ENCODE data around the gene LRRC55. TPM values are rescaled to one million over a fixed set of nuclear protein-coding genes. Genes with fewer than 3 reads are reported as not detected.

LRRC55 gene
- total and polyA plus RNA-seq, 3 donors from 2014 or later = 0.08 to 0.76 (median 0.19) TPM

DNA sequence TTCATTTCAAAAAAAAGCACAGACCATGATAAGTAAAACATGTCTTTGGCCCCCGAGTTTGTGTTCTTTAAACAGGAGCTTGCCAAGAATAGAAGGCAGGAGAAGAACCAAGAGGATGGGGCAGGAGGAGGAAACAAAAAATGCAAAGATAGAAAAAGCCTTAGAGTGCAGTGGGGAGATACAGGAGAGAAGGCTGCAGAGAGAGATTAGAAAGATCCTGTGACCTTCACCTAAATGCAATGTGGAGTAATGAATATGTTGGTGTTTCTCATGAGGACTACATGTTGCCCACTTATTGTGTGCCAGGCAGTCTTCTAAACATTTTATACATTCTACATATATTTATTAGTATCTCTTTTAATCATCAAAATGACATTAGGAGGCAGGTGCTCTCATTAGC lies 57.6 kb downstream of the LRRC55 start:
- Histone ChIP-seq H3K27me3 (no peaks in the 10 kb centered on the region), H3K4me3 (no peak overlapping the region), H3K4me1 (no peaks in the 10 kb centered on the region), H3K27ac (no peak overlapping the region), H3K9me3 (no peaks in the 10 kb centered on the region), H3K36me3 (ENCODE audit: low read depth, missing control alignments) (no peaks in the 10 kb centered on the region)
- TF ChIP-seq, protein P1, sequence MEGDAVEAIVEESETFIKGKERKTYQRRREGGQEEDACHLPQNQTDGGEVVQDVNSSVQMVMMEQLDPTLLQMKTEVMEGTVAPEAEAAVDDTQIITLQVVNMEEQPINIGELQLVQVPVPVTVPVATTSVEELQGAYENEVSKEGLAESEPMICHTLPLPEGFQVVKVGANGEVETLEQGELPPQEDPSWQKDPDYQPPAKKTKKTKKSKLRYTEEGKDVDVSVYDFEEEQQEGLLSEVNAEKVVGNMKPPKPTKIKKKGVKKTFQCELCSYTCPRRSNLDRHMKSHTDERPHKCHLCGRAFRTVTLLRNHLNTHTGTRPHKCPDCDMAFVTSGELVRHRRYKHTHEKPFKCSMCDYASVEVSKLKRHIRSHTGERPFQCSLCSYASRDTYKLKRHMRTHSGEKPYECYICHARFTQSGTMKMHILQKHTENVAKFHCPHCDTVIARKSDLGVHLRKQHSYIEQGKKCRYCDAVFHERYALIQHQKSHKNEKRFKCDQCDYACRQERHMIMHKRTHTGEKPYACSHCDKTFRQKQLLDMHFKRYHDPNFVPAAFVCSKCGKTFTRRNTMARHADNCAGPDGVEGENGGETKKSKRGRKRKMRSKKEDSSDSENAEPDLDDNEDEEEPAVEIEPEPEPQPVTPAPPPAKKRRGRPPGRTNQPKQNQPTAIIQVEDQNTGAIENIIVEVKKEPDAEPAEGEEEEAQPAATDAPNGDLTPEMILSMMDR (IDR thresholded peaks at IDR 0.05) = no peak
- no peak for TF ChIP-seq POLR2A (IDR thresholded peaks at IDR 0.05)
- intact Hi-C loops (cut with DNase I; ENCODE audit: low total_unique reads) = no loop called here
- DNase-seq = no peak
- WGBS, 2 donors = 54 to 71% methylated on average over 1 of the region's 1 CpG

DNA sequence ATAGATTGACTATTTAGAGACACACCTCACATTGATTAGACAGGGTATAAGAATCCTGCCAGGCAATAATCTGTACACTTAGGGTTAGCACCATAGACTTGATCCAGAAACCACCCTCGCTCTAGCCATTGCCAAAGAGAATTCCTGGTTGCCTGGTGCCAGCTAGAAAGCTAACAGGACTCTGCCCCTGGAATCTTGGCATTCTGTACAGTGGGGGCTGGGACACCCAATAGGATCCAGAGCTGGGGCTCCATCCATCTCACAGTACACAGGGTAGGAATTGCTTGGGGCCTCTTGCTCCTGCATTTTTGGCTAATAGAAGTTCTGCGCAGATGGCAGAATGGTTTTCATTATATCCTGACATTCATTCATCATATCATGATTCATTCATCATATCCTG lies 58.3 kb downstream of the LRRC55 start:
- no peaks in the 10 kb centered on the region for H3K9me3 ChIP-seq
- no peak overlapping the region for H3K4me3 ChIP-seq
- WGBS, 2 donors = 87 to 97% methylated on average over 2 of the region's 2 CpGs
- TF ChIP-seq, protein P1 (IDR thresholded peaks at IDR 0.05) = no peak
- no peak for TF ChIP-seq POLR2A (IDR thresholded peaks at IDR 0.05)
- DNase-seq = no peak
- no peaks in the 10 kb centered on the region for H3K4me1 ChIP-seq
- intact Hi-C loops (cut with DNase I; ENCODE audit: low total_unique reads) = no loop called here
- H3K36me3 ChIP-seq (ENCODE audit: low read depth, missing control alignments) = no peaks in the 10 kb centered on the region
- no peak overlapping the region for H3K27ac ChIP-seq
- no peaks in the 10 kb centered on the region for H3K27me3 ChIP-seq

DNA sequence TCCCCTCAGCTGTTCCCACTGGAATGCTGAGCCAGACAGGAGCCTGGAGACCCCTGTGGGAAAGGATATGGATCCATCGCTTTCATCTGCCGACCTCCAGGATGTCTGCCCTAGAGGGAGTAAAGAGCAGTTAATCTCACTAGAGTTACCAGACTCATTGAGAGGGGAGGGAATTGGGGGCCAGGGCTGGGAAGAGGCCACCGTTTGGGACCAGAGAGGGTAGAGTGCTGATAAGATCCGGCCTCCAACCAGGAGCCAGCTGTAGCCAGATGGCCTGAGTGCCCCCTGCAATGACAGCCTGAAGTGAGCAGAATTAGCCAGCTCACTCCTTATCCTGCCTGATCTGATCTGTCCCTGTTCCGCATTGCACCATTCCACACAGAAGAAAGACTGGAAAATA lies 59.0 kb downstream of the LRRC55 start:
- WGBS, 2 donors = 63 to 65% methylated on average over 5 of the region's 5 CpGs
- no peak for DNase-seq
- Histone ChIP-seq H3K27ac (no peak overlapping the region), H3K36me3 (ENCODE audit: low read depth, missing control alignments) (no peaks in the 10 kb centered on the region), H3K27me3 (no peaks in the 10 kb centered on the region), H3K4me3 (no peak overlapping the region), H3K4me1 (no peaks in the 10 kb centered on the region), H3K9me3 (no peaks in the 10 kb centered on the region)
- TF ChIP-seq, protein P1 (IDR thresholded peaks at IDR 0.05) = no peak
- no peak for TF ChIP-seq POLR2A (IDR thresholded peaks at IDR 0.05)
- intact Hi-C loops (cut with DNase I; ENCODE audit: low total_unique reads) = no loop called here

Other genes starting within 250 kb of the LRRC55 start
- gene OR5AK2, start 193.0 kb upstream of the LRRC55 start, total RNA-seq = not detected
- gene OR5AK2, start 193.0 kb upstream of the LRRC55 start, polyA plus RNA-seq (ENCODE audit: insufficient read depth, low read depth, low replicate concordance) = not detected
- 1 to 10 TPM in 1 of 2 donors, under 1 TPM in 1; 0.94 to 1.1 TPM for gene APLNR, start 55.3 kb downstream of the LRRC55 start, total RNA-seq
- 7.1 TPM for gene APLNR, start 55.3 kb downstream of the LRRC55 start, polyA plus RNA-seq (ENCODE audit: insufficient read depth, low read depth, low replicate concordance)
- 10 to 100 TPM; 85.2 to 99.4 TPM for gene TNKS1BP1, start 143.0 kb downstream of the LRRC55 start, total RNA-seq
- gene TNKS1BP1, start 143.0 kb downstream of the LRRC55 start, polyA plus RNA-seq (ENCODE audit: insufficient read depth, low read depth, low replicate concordance) = 62.3 TPM
- 100 to 1,000 TPM in 1 of 2 donors, 10 to 100 TPM in 1; 89.1 to 111 TPM for gene SSRP1, start 153.9 kb downstream of the LRRC55 start, total RNA-seq
- gene SSRP1, start 153.9 kb downstream of the LRRC55 start, polyA plus RNA-seq (ENCODE audit: insufficient read depth, low read depth, low replicate concordance) = 104 TPM
- gene P2RX3, start 156.4 kb downstream of the LRRC55 start, total RNA-seq = 1 to 10 TPM; 2.5 to 3.3 TPM
- 8.5 TPM for gene P2RX3, start 156.4 kb downstream of the LRRC55 start, polyA plus RNA-seq (ENCODE audit: insufficient read depth, low read depth, low replicate concordance)
- gene PRG3, start 199.2 kb downstream of the LRRC55 start, total RNA-seq = not detected
- not detected for gene PRG3, start 199.2 kb downstream of the LRRC55 start, polyA plus RNA-seq (ENCODE audit: insufficient read depth, low read depth, low replicate concordance)
- not detected for gene PRG2, start 208.7 kb downstream of the LRRC55 start, total RNA-seq
- gene PRG2, start 208.7 kb downstream of the LRRC55 start, polyA plus RNA-seq (ENCODE audit: insufficient read depth, low read depth, low replicate concordance) = not detected
- 10 to 100 TPM; 13.8 to 20.8 TPM for gene SLC43A3, start 245.2 kb downstream of the LRRC55 start, total RNA-seq
- 13.9 TPM for gene SLC43A3, start 245.2 kb downstream of the LRRC55 start, polyA plus RNA-seq (ENCODE audit: insufficient read depth, low read depth, low replicate concordance)